Mesenchymal stem cell (in vitro differentiated cells and primary cell): Measurements from ENCODE around the gene EGFR.

Source experiments
- DNase-seq: peaks from one replicate; pipeline ENCODE4 v3.0.0-alpha.2; 2013
- H2AFZ ChIP-seq: one replicate; pipeline ENCODE4 v1.6.1; 2013; ENCODE audit warnings: low read depth, mild to moderate bottlenecking, control low read depth, inconsistent platforms, low read length, moderate library complexity
- H2AK5ac ChIP-seq: 2 replicates; pipeline ENCODE4 v1.6.1; 2013; ENCODE audit warnings: low read length, moderate library complexity, mild to moderate bottlenecking, inconsistent platforms; ENCODE audit not compliant: severe bottlenecking
- H2BK120ac ChIP-seq: one replicate; pipeline ENCODE4 v1.6.1; 2013; ENCODE audit warnings: low read depth, mild to moderate bottlenecking, inconsistent platforms, low read length, moderate library complexity
- H2BK12ac ChIP-seq, 2 experiments: one replicate each; pipeline ENCODE4 v1.6.1; 2013; ENCODE audit warnings: inconsistent platforms in 2 of 2, low read length in 2 of 2, mild to moderate bottlenecking in 2 of 2, moderate library complexity in 2 of 2, control low read depth in 1 of 2
- H2BK15ac ChIP-seq: one replicate; pipeline ENCODE4 v1.6.1; 2013; ENCODE audit warnings: mild to moderate bottlenecking, low read depth, inconsistent platforms; ENCODE audit not compliant: poor library complexity, severe bottlenecking
- H2BK5ac ChIP-seq: 2 replicates; pipeline ENCODE4 v1.6.1; 2013; ENCODE audit warnings: low read depth, mild to moderate bottlenecking, low read length, control low read depth, inconsistent platforms; ENCODE audit not compliant: poor library complexity, severe bottlenecking
- H3K14ac ChIP-seq, 2 experiments: one replicate each; pipeline ENCODE4 v1.6.1; 2013; ENCODE audit warnings: inconsistent platforms in 2 of 2, low read length in 2 of 2, control low read depth in 1 of 2, mild to moderate bottlenecking in 1 of 2, moderate library complexity in 1 of 2
- H3K18ac ChIP-seq, 2 experiments: one replicate each; pipeline ENCODE4 v1.6.1; 2013; ENCODE audit warnings: inconsistent platforms in 2 of 2, low read length in 2 of 2, control low read depth in 1 of 2, low read depth in 1 of 2, mild to moderate bottlenecking in 1 of 2
- H3K23ac ChIP-seq, 2 experiments: one replicate each; pipeline ENCODE4 v1.6.1; 2013; ENCODE audit warnings: inconsistent platforms in 2 of 2, low read length in 2 of 2, mild to moderate bottlenecking in 2 of 2, moderate library complexity in 2 of 2, control low read depth in 1 of 2
- H3K27ac ChIP-seq: 2 replicates; pipeline ENCODE4 v1.5.1; 2013; ENCODE audit warnings: mild to moderate bottlenecking, moderate library complexity, low read length, control low read depth, inconsistent platforms; ENCODE audit not compliant: poor library complexity, severe bottlenecking
- H3K27me3 ChIP-seq, 2 experiments: 2 replicates each; pipeline versions ENCODE4 v1.6.1 to v1.7.0; 2013; ENCODE audit warnings: low read length in 2 of 2, mild to moderate bottlenecking in 2 of 2, moderate library complexity in 2 of 2, control low read depth in 1 of 2, inconsistent platforms in 1 of 2; ENCODE audit not compliant: control insufficient read depth in 1 of 2, insufficient read depth in 1 of 2
- H3K36me3 ChIP-seq, 2 experiments: 2 replicates each; pipeline versions ENCODE4 v1.6.1 to v1.7.0; 2013; ENCODE audit warnings: low read length in 2 of 2, control low read depth in 1 of 2, inconsistent platforms in 1 of 2, low read depth in 1 of 2, mild to moderate bottlenecking in 1 of 2; ENCODE audit not compliant: insufficient read depth in 2 of 2, control insufficient read depth in 1 of 2
- H3K4ac ChIP-seq, 2 experiments: one replicate each; pipeline ENCODE4 v1.6.1; 2013; ENCODE audit warnings: inconsistent platforms in 2 of 2, low read length in 2 of 2, mild to moderate bottlenecking in 2 of 2, moderate library complexity in 2 of 2, control low read depth in 1 of 2, low read depth in 1 of 2
- H3K4me1 ChIP-seq: 2 replicates; pipeline ENCODE4 v1.6.1; 2013; ENCODE audit warnings: low read depth, low read length, control low read depth; ENCODE audit not compliant: control insufficient read depth, insufficient read depth
- H3K4me2 ChIP-seq: 2 replicates; pipeline ENCODE4 v1.6.1; 2013; ENCODE audit warnings: low read length, mild to moderate bottlenecking, inconsistent platforms; ENCODE audit not compliant: poor library complexity, severe bottlenecking
- H3K4me3 ChIP-seq, 2 experiments: 2 replicates each; pipeline versions ENCODE4 v1.5.1 to v1.7.0; 2013; ENCODE audit warnings: low read length in 2 of 2, mild to moderate bottlenecking in 2 of 2, control low read depth in 1 of 2, low read depth in 1 of 2; ENCODE audit not compliant: insufficient read depth in 1 of 2
- H3K79me1 ChIP-seq: replicated peaks from 2 replicates; pipeline ENCODE4 v1.6.1; 2013; ENCODE audit warnings: mild to moderate bottlenecking, control low read depth, low read length, inconsistent platforms; ENCODE audit not compliant: poor library complexity, severe bottlenecking
- H3K9ac ChIP-seq: 2 replicates; pipeline ENCODE4 v1.7.0; 2013; ENCODE audit warnings: mild to moderate bottlenecking, low read length, moderate library complexity
- H3K9me3 ChIP-seq: 2 replicates; pipeline ENCODE4 v1.7.0; 2013; ENCODE audit warnings: mild to moderate bottlenecking, low read length; ENCODE audit not compliant: control insufficient read depth
- H4K8ac ChIP-seq: one replicate; pipeline ENCODE4 v1.6.1; 2013; ENCODE audit warnings: inconsistent platforms, mild to moderate bottlenecking, low read length, moderate library complexity
- H4K91ac ChIP-seq: one replicate; pipeline ENCODE4 v1.6.1; 2013; ENCODE audit warnings: mild to moderate bottlenecking, low read length, inconsistent platforms
- WGBS: methylation state at CpG from one replicate; pipeline ENCODE4 v1.1.7; 2013; ENCODE audit warnings: mixed read lengths; 5-methylcytosine and 5-hydroxymethylcytosine counted together

EGFR gene

DNA sequence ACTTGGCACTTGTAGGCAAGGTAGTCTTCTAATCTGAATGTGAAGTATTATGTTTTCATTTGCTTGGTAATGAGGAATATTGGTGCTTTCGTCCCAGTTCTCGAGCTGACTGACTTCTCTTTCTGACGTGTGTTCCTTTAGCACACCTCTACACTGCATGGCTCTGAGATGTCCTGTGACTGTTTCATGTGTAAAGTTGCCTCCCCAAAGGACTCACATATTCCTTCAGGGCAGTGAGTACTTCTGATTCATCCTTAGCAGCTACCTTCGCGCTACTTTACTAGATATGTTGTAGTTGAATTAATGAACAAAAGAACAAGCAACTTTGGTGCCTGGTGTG lies 113.7 kb downstream of the EGFR start:
- Histone ChIP-seq H2BK15ac (no peak overlapping the region), H2BK120ac (no peak overlapping the region), H2AK5ac (no peak overlapping the region), H3K4me1 (peaks cover 35% of the 10 kb centered on the region), H4K91ac (peak overlapping the region; percentile 79), H3K9ac (peak overlapping the region; percentile 89), H3K4me3 (peak overlapping the region in 1 of 2 experiments; percentile 21), H3K18ac (peak overlapping the region; percentile 41 to 78), H4K8ac (no peak overlapping the region), H3K4ac (peak overlapping the region; percentile 3 to 79), H3K9me3 (no peaks in the 10 kb centered on the region), H3K79me1 (peaks cover 8% of the 10 kb centered on the region), H3K4me2 (no peak overlapping the region), H2BK5ac (no peak overlapping the region), H3K36me3 (peaks cover 0 to 4% of the 10 kb centered on the region in 2 experiments), H3K23ac (no peak overlapping the region), H2BK12ac (peak overlapping the region; percentile 61 to 62), H3K27ac (peak overlapping the region; percentile 62), H3K14ac (no peak overlapping the region), H3K27me3 (no peaks in the 10 kb centered on the region), H2AFZ (no peak overlapping the region)
- no peak for DNase-seq
- WGBS: 12% methylated on average over 4 of the region's 5 CpGs

DNA sequence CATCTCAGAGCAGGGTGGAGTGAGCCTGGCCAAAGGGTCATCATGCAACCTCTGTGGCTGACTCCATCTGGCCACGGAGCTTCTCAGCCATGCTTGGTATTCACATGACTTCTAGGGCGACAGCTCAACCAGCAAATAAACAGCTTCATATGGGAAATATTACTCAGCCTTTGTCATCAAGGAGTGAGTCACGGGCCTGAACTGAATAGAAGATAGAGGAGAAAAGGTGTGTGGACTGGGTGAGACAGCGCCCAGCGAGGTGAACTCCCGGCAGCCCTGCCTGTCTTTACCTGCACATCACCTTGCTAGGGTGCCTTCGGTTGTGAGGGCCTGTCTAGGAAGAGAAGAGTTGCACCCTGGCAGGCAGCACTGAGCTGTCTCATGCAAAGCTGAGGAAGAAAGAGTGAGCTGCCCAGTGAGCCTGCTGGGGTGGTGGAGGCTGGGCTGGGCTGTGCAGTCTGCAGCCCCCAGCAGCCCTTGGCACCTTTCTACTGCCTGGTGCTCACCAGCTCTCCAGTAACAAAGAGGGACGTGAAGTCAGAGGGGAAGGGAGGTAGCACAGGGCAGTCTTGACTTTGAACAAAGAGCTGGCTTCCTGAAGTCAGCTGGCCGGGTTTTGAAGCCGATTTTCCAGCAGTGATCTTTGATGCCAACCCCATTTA lies 114.2 kb downstream of the EGFR start:
- H2BK120ac ChIP-seq: peak overlapping the region; percentile 96
- peak overlapping the region; percentile 55 to 100 for H3K4ac ChIP-seq
- H3K9ac ChIP-seq: peak overlapping the region; percentile 89
- H3K4me1 ChIP-seq: peaks cover 31% of the 10 kb centered on the region
- H3K79me1 ChIP-seq: peaks cover 9% of the 10 kb centered on the region
- H3K18ac ChIP-seq: peak overlapping the region; percentile 94 to 99
- H3K9me3 ChIP-seq: no peaks in the 10 kb centered on the region
- DNase-seq: peak; percentile 99
- WGBS: 12% methylated on average over 9 of the region's 10 CpGs
- peak overlapping the region; percentile 8 for H3K4me2 ChIP-seq
- peak overlapping the region; percentile 89 for H2AK5ac ChIP-seq
- H3K27me3 ChIP-seq: no peaks in the 10 kb centered on the region
- peak overlapping the region; percentile 63 for H2BK5ac ChIP-seq
- peak overlapping the region in 1 of 2 experiments; percentile 42 for H3K23ac ChIP-seq
- H2BK12ac ChIP-seq: peak overlapping the region; percentile 81 to 99
- H4K8ac ChIP-seq: peak overlapping the region; percentile 98
- peak overlapping the region; percentile 95 for H2BK15ac ChIP-seq
- H3K27ac ChIP-seq: peak overlapping the region; percentile 97
- peaks cover 0 to 4% of the 10 kb centered on the region in 2 experiments for H3K36me3 ChIP-seq
- H4K91ac ChIP-seq: peak overlapping the region; percentile 98
- H3K4me3 ChIP-seq: peak overlapping the region in 1 of 2 experiments; percentile 31
- H3K14ac ChIP-seq: peak overlapping the region; percentile 8 to 31
- H2AFZ ChIP-seq: no peak overlapping the region

DNA sequence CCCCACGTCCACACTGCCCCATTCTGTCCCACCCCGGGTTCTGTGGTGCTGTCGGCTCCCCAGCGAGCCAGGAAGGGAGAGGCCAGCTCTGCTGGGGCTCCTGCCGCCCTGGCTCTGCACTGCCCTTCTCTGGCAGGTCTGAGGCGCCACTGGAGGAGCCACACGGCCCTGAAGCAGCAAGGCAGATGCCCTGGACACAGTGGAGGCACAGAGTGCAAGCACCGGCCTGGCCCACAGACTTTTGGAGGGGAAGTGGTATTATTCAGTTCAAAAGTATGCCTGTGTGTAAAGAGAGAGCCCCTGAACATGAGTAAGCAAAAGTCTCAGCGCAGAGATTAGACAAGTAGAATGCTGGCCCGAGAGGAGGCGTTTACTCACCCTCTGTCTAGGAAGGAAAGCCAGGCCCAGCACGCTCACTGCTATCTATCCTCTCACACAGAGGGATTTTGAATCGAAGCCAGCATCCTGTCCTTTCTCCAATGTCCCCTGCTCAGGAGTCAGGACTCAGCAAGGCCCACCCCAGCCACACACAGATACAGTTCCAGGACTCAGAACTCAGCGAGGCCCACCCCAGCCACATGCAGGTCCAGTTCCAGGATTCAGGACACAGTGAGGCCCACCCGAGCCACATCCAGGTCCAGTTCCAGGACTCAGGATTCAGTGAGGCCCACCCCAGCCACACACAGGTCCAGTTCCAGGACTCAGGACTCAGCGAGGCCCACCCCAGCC lies 115.0 kb downstream of the EGFR start:
- peak overlapping the region; percentile 89 for H2AK5ac ChIP-seq

DNA sequence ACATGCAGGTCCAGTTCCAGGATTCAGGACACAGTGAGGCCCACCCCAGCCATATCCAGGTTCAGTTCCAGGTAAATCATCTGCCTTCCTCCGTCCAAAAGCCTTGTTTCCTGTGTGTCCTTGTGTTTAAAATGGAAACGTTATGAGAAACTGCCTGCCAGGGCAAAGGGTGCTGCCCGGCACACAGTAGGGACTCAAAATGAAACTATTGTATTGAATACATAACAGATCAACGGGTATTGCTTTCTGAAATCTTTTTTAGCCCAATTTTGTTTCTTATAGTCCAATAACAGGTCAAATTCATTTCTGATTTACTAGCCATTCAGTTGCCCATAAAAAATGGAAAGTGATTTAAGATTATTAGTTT lies 115.5 kb downstream of the EGFR start:
- H3K14ac ChIP-seq: no peak overlapping the region
- peak overlapping the region; percentile 97 for H3K27ac ChIP-seq
- no peak overlapping the region for H3K23ac ChIP-seq
- peaks cover 0 to 4% of the 10 kb centered on the region in 2 experiments for H3K36me3 ChIP-seq
- H2BK12ac ChIP-seq: peak overlapping the region; percentile 87 to 99
- no peaks in the 10 kb centered on the region for H3K9me3 ChIP-seq
- no peak overlapping the region for H3K4me3 ChIP-seq
- peak overlapping the region; percentile 98 for H4K91ac ChIP-seq
- peak overlapping the region; percentile 60 for H2BK15ac ChIP-seq
- DNase-seq: no peak
- peak overlapping the region; percentile 96 for H2BK120ac ChIP-seq
- peak overlapping the region; percentile 89 for H4K8ac ChIP-seq
- H3K9ac ChIP-seq: peak overlapping the region; percentile 83
- H3K27me3 ChIP-seq: no peaks in the 10 kb centered on the region
- H3K4me2 ChIP-seq: no peak overlapping the region
- H3K18ac ChIP-seq: peak overlapping the region; percentile 49 to 93
- peak overlapping the region; percentile 74 for H2BK5ac ChIP-seq
- WGBS: 47% methylated on average over 2 of the region's 4 CpGs
- peaks cover 11% of the 10 kb centered on the region for H3K79me1 ChIP-seq
- H3K4me1 ChIP-seq: peaks cover 28% of the 10 kb centered on the region
- peak overlapping the region; percentile 79 to 92 for H3K4ac ChIP-seq
- peak overlapping the region; percentile 15 for H2AK5ac ChIP-seq
- H2AFZ ChIP-seq: no peak overlapping the region

More for the DNA sequence above, 115.0 kb downstream of the EGFR start:
- Histone ChIP-seq H3K14ac (peak overlapping the region; percentile 8 to 58), H3K4me1 (peaks cover 31% of the 10 kb centered on the region), H3K36me3 (peaks cover 0 to 4% of the 10 kb centered on the region in 2 experiments), H3K4me2 (peak overlapping the region; percentile 9), H4K8ac (peak overlapping the region; percentile 98), H3K9ac (peak overlapping the region; percentile 83), H3K23ac (no peak overlapping the region), H3K79me1 (peaks cover 11% of the 10 kb centered on the region), H3K27me3 (no peaks in the 10 kb centered on the region), H4K91ac (peak overlapping the region; percentile 98), H2BK120ac (peak overlapping the region; percentile 96), H2BK5ac (peak overlapping the region; percentile 74), H3K9me3 (no peaks in the 10 kb centered on the region), H2BK12ac (peak overlapping the region; percentile 87 to 99), H3K27ac (peak overlapping the region; percentile 97), H3K18ac (peak overlapping the region; percentile 94 to 99), H3K4me3 (peak overlapping the region in 1 of 2 experiments; percentile 31), H2AFZ (no peak overlapping the region), H2BK15ac (peak overlapping the region; percentile 95), H3K4ac (peak overlapping the region; percentile 92 to 100)
- DNase-seq: peak; percentile 99
- 10% methylated on average over 16 of the region's 16 CpGs for WGBS
